ENCODE results near the gene KLF16. TPM values are rescaled to one million over a fixed set of nuclear protein-coding genes. Genes with fewer than 3 reads are reported as not detected.
A peak's percentile ranks its signal among the peaks of the same experiment; 100 is the strongest.

KLF16 gene
- polyA plus RNA-seq, 4 donors = 6.1 to 12.3 (median 7.1) TPM

DNA sequence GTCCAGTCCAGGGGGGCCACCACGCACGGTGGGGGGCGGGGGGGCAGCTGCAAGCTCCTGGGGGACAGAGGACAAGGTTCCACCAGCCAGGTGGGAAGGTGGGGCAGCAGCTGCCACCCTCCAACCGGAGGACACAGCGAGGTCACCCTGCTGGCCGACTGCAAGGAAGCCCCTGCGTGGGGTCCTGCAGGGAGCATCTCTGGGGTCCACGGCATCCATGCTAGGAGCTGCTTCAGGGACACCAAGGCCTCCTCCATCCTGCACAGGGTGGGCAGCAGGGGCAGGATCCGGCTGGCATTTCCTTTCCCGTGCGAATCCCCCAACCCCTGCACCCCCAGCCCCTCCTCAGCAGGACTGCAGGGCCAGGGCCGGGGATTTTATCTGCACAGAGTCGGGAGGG lies 8.3 kb upstream of the KLF16 start:
- no peak for DNase-seq (ENCODE audit: low read depth in 4 of 4, low spot score in 3 of 4)

DNA sequence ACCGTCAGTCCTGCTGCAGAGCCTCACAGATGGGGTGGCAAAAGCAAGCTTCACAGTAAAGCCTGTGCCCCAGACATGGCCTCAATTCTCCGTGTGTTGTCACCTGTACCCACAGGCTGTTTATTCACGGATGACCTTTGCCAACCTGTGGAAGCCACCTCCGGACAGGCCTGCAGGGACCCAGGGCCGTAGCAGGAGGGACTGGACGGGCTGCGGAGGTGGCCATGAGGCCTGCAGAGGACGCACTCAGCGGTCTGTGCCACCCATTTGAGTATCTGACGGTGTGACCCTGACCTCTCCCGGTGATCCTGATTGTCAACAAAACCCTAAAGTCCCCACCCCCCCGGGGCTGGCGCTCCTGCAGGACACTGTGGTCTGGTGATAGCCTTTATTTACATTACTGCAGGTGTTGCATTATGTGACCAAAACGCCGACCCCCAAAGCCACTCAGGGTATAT lies 7.8 kb upstream of the KLF16 start:
- no peak for DNase-seq (ENCODE audit: low read depth in 4 of 4, low spot score in 3 of 4)

DNA sequence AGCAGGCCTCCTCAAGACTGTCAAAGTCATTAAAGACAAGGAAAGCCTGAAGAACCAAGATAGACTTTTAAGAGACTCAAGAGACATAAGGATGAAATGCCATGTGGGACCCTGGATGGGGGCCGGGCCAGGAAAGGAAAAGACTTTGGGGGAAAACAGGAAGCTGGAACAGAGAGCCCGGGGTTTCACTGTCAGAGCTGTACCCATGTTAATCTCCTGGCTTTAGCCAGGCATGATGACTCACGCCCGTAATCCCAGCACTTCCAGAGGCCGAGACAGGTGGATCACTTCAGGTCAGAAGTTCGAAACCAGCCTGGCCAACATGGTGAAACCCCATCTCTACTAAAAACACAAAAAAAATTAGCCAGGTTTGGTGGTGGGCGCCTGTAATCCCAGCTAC lies 5.6 kb upstream of the KLF16 start:
- no peak for DNase-seq (ENCODE audit: low read depth in 4 of 4, low spot score in 3 of 4)

DNA sequence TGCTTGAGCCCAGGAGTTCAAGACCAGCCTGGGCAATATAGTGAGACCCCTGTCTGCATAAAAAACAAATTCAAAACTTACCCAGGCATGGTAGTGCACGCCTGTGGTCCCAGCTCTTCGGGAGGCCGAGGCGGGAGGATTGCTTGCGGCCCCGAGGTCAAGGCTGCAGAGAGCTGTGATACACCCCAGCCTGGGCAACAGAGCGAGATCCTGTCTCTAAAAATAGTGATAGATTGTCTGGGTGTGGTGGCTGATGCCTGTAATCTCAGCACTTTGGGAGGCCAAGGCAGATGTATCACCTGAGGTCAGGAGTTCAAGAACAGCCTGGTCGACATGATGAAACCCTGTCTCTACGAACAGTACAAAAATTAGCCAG lies 4.0 kb upstream of the KLF16 start:
- no peak for DNase-seq (ENCODE audit: low read depth in 4 of 4, low spot score in 3 of 4)

DNA sequence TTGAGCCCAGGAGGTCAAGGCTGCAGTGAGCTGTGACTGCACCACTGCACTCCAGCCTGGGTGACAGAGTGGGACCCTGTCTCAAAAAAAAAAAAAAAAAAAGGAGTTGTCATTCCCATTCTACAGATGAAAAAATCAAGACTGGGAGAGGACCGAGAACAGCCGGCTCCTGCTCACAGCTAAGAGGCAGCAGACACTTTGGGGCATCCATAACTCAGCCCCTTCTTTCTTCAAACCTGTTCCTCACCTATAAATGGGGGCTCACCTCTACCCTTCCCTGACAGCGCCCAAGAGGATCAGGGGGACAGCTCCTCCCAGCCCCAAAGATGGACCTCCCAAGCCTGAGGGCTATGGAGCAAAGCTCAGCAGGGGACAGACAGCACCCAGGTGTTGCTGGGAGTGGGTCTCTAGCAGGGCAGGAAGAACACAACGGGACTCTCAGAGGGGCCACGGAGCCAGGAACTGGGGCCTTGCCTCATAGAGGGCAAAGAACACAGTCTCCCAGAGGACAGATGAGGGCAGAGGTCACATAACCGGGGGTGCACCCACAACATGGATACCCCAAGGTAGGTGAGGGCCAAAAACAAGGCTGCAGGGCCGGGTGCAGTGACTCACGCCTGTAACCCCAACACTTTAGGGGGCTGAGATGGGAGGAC lies 3.4 kb upstream of the KLF16 start:
- DNase-seq (ENCODE audit: low read depth in 4 of 4, low spot score in 3 of 4) = no peak

DNA sequence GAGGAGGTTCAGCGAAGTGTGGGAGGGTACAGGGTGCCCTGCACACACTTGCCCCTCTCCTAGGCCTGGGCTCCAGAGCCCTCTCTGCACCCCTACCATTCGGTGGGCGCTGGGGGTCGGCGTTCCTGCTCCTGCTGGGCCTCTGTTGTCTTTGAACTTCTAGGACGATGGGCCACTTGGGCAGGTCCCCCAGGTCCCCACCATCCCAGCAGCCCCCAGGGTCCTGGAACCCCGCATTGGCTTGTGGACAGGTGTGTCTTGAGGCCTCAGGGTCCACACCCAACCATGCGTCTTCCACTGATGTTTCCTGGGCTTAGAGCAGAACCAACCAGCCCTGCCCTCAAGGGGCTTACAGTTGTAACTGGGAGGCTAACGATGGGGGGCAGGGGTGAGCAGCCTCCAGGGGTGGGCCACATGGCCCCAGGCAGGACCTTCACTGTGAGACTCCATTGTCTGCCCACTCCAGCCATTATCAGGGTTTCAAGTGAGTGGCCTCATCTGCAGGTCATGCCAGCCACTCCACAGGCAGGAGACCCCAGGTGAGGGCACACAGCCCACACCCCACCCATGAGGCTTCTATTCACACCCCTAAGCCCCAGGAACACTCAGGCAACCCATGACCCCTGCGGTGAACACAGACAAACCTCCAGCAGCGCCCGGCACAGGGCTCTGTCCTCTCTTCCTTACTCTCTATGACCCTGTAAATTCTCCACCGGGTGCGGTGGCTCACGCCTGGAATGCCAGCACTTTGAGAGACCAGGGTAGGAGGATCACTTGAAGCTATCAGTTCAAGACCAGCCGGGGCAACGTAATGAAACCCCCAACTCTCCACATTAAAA lies 2.0 kb upstream of the KLF16 start:
- no peak for DNase-seq (ENCODE audit: low read depth in 4 of 4, low spot score in 3 of 4)

DNA sequence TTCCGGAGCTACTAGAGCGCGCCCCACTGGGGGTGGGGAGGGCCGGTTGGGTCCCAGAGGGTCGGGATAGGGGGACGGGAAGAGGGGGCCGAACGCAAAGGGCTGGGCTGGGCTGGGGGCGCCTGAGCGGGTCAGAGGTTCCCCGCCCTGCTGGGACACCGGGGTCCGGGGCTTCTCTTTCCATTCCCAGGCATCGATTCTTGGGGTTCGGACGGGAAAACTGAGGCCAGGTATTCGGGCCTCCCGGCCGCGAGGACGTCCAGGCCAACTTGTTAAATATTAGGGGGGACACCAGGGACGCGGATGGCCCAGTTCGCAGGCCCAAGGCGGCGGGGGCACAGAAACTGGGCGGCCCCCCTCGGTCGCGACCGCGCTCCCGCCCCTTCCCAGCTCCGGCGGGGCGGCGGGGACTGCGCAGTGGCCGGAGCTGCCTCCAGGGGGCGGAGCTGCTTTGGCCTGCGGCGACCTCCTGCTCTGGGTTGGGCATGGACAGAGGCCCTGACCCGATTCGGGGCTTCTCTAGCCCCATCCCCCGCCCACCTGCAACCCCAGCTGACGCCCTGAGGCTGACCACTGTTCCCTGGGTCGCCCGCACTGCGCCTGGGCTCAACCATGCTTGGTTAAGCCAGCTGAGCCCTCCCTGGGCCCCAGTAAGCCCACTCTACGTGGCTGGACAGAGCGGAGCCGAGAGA lies 1.2 kb upstream of the KLF16 start:
- no peak for DNase-seq (ENCODE audit: low read depth in 4 of 4, low spot score in 3 of 4)

DNA sequence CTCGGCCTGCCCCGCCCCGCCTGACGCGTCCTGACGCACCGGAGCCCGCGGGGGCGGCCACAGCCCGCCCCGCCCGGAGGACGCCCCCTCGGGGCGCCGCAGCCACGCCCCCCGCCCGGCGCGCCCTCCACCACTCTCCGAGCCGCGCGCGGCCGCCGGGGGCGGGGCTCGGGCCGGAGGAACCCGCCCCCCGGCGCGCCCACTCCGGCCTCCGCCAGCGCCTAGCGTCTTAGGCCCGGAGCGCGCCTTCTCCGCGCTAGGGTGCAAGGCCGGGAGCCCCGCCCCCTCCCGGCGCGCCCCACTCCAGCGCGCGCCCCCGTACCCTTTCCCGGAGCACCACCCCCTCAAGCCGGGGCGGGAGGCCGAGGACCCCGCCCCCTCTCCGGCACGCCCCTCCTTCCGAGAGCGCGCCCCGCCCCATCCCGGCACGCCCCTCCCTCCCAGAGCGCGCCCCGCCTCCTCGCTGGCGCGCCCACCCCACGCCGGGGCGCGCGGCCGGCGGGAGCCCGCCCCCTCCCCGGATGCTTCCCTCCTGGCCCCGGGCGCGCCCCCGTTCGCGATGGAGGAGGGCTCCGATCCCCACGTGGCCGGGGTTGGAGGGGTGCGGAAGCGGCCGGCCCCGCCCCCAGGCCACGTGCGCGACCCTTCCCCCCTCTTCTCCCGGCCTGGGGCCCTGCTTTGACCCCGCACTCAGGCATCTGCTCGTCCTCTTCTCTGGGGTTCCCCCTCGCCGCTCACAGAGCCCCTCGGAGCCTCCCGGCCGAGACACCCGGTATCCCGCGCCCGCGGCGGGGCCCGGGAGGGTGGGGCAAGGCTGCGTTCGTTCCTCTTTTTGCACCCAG lies 480 bp upstream of the KLF16 start:
- DNase-seq (ENCODE audit: low read depth in 4 of 4, low spot score in 3 of 4) = peak in 3 of 4 donors; percentile 81 to 86 (median 83)

DNA sequence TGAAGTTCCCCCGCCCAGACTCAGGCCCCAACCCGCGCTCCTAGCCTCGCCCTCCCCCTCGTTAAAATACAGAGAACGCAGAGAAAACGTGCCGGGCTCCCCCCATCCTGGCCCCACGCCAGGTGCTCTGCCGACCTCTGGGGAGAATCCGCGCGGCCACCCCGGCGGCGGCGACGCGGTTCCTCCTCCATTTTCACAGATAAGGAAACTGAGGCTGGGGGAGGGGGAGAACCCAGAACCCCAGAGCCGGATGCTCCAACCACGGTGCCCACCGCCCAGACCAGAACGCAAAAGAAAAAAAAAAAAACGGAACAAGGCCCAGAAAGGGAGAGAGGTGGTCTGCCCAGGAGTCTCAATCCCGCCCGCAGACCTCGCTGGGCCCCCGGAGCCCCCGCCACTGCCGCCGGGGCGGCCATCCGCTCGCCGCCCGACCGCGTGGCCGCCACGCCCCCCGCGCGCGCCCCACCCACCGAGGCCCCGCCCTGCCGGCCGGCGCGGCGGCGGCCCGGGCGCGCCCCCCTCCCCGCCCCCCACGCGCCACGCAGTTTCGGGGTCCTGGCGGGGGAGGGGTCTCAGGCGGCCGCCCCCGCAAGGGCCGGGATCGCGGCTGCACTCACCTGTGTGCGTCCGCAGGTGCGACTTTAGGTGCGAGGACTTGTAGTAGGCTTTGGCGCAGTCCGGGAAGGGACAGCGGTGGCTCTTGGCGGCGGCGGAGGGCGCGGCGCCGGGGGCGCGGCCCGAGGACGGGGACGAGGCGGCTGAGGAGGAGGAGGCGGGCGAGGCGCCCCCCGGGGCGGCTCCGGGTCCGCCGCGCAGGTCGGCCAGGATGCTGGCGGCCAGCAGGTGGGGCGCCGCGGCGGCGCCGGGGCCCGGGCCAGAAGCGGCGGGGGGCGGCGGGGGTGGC lies 703 bp downstream of the KLF16 start:
- DNase-seq (ENCODE audit: low read depth in 4 of 4, low spot score in 3 of 4) = no peak

DNA sequence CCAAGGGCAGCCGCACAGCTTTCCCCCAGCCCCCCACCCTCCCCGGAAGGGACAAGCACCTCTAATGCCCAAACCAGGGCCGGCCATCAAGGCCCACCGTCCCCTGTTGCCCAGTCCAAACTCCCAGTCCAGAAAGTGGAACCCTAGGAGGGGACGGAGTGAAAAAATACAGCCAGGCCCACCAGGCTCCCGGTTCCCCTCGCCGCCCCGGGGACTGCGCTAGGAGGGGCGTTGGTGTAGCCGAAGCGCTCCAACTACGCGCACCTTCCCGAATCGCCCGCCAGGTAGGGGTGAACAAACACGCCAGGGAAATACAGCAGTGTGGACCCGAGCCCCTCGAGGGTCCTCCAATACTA lies 1.3 kb downstream of the KLF16 start:
- no peak for DNase-seq (ENCODE audit: low read depth in 4 of 4, low spot score in 3 of 4)

DNA sequence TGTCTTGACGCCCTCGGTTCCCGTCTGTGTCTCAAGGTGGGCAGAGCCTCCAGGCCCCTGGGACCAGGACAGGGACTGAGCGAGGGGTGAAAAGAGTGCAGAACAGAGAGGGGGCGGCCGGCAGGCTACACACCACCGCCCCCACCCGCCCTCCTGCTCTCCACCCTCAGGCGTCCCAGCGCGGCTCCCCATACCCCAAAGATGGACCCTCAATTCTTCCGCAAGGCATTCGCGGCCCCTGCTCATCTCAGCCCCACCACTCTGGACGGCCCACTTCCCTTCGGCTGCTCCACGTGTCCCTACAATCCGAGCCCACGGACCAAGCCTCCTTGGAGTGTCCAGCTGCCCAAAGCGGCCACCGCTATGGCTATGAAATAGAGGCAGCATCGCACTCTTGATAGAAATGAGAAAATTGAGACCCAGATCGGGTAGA lies 1.8 kb downstream of the KLF16 start:
- no peak for DNase-seq (ENCODE audit: low read depth in 4 of 4, low spot score in 3 of 4)

DNA sequence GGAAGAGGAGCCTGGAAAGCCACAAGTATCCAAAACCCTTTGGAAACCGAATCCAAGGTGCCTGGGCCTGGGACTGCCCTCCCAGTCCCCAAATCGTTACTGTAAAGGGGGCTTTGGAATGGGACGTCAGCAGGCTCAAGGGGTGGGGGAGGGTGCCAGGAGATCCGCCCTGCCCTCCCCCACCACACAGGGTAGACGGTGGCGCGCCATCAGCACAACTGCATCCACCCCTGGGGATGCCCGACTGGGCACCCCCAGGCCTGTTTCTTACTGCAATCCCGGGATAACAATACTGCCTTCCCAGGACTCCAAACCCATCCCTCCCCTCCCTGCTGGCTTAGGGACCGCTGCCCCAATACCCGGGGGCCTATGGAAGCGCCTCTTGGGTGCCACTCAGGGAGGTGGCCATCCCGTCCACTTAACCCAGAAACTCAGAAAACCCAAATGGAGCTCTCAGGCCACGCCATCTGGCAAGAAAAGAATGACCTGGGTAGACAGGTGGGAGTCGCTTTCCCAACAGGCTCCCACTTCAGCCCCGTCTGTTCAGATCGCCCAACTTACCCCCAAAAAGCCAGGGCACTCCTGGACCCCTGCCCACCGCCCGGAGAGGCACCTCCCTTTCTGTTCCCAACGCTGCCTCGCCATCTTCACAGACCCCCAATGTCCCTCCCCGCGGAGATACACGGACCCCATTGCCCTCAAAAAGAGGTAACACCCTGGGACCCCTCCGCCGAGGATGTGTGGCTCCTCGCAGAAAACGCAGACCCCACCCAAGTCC lies 2.4 kb downstream of the KLF16 start:
- DNase-seq (ENCODE audit: low read depth in 4 of 4, low spot score in 3 of 4) = no peak

DNA sequence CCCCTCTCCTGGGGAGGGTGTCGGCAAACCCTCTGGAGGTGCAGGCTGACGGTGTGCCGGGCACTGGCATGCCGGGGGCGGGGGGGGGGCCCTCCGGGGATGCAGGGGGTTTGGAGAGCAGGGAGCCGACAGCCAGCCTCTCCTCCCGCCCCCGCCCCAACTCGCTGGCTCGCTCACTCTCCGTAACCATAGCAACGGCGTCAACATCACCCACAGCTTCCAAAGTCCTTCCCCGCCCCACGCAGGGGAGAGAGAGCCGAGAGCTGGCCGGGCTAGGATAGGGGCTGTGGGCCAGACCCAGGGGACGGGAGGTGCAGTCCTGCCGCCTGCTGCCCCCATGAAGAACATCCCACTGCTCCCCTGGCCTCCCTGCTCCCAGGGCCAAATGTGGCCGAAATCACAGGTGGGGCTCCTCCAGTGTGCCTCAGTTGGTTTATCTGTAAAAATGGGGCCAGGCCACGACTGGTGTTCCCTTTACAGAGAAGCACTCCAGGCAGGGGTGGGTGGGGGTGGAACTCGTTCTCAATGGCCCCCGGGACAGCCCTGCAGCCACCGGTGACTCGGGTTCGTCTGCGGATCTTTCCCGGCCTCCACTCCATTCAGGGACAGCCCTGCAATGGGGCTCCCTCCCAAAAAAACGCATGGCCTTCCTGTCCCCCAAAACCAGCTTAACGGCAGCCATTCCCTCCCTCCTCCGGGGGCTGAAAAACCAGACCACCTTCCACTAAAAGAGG lies 3.2 kb downstream of the KLF16 start:
- DNase-seq (ENCODE audit: low read depth in 4 of 4, low spot score in 3 of 4) = peak in 1 of 4 donors; percentile 77

DNA sequence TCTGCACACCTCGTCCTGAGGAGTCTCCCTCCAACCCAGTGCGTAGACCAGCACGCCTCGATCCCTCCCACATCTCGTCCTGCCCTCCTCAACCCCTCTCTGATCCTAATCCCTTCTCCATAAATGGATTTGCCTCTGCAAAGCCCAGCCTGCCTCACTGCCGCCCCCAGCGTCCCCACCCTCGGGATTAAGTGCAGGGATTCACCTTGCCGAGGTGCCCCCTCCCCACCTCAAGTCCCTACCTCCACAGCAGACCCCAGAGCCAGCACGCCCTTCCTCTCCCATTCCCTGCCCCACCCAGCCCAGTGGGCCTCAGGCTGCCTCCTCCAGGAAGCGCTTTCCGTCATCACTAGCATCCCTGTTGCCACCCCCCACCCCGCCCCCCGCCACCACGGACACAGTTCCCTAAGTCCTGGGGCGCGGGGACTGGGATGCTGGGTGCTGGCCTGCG lies 4.0 kb downstream of the KLF16 start:
- DNase-seq (ENCODE audit: low read depth in 4 of 4, low spot score in 3 of 4) = no peak

DNA sequence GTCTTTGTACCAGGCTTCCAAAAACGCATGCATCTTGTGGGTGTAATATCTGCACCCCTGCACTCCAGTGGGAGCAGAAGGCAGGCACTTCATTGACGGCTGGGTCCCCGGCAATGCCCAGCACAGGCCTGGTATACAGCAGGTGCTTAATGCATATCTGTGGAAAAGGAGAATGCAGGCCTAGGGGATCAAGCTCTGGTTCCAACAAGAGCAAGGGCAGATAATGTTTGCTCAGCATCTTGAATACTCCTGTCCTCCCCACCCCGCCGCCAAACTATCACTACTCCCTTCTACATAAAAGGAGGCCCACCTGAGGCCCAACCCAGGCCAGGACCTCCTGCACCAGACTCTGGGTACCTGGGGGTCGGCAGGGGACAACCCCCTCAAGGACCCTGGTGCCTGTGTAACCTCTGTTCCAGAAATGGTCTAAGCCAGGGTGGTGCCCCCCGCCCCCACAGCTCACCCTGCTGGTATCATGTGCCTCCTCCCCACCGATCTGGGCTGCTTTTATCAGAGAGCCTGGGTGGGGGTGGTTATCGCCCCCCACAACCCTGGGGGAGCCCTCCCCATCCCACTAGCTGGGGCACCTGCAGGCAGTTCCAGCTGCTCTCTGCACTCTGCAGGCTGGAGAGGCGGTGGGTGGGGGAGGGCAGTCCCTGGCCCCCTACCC lies 4.8 kb downstream of the KLF16 start:
- no peak for DNase-seq (ENCODE audit: low read depth in 4 of 4, low spot score in 3 of 4)

DNA sequence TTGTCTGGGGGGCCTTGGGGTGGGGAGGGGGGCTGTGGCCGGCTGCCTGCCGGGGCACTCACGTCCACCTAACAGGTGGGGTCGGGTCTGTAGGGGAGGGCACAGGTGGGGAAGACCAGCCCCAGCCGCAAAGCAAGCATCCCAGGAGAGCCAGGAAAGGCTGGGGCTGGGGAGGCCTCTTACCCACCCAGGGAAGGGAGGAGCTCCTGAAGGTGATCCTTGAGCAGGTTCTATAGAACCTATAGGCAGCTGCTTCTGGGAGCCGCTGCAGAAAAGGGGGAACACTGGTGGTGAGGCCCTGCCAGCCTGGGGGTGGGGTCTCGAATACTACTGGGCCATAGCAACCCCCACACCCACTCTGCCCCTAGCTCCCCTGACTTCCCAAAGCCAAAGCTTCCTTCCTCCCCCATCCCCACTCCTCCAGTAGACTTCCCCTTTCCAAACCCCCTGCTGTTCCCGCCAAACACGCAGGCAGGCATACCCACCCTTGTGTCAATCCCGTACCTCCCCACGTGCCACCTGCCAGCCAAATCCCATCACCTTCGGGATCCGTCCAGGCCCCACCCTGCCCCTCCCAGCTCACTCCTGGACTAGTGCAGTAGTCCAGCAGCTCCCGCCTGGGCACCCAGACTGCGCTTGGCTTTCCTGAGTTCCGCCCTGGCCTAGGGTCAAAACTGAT lies 5.6 kb downstream of the KLF16 start:
- DNase-seq (ENCODE audit: low read depth in 4 of 4, low spot score in 3 of 4) = no peak

All from right renal pelvis (tissue), 4 donors.